B cell (primary cell): ENCODE measurements around the gene CDRT4. TPM values are rescaled to one million over a fixed set of nuclear protein-coding genes. Genes with fewer than 3 reads are reported as not detected.

Experiments used
- ATAC-seq: fragments of 200-7000 bp; cut with Tn5 transposase; one replicate; pipeline ENCODE4 v1.10.0; 2021; ENCODE audit warnings: low read depth, mild to moderate bottlenecking, moderate number of reproducible peaks, moderate library complexity
- CTCF ChIA-PET: fragments of 350-600 bp; sonication (Branson Sonifier 250); formaldehyde crosslinking; loops from one replicate; lab custom pipeline; 2021; ENCODE audit warnings: antibody characterized with exemption, inconsistent platforms; lab: Charles Lee
- POLR2A ChIA-PET: fragments of 350-600 bp; sonication (Branson Sonifier 250); formaldehyde crosslinking; loops from one replicate; lab custom pipeline; 2021; ENCODE audit warnings: antibody characterized with exemption; lab: Charles Lee
- DNase-seq: peaks from one replicate; pipeline ENCODE4 v3.0.0; 2013
- H2AFZ ChIP-seq: 2 replicates; pipeline ENCODE4 v1.6.1; 2012; ENCODE audit warnings: mild to moderate bottlenecking, low read depth, low read length; ENCODE audit not compliant: insufficient read depth, poor library complexity, severe bottlenecking
- H3K27ac ChIP-seq, 2 donors: 1 replicate in 1 of 2; 2 replicates in 1 of 2; pipeline ENCODE4 v1.5.1; 2012 to 2013; ENCODE audit warnings: low read length in 2 of 2, mild to moderate bottlenecking in 2 of 2, moderate library complexity in 1 of 2
- H3K27me3 ChIP-seq, 4 experiments: fragments of 200-600 bp in 1 of 4; sonication (generic) in 1 of 4; replicated peaks in 1 of 4; 1 replicate in 2 of 4; 2 replicates in 2 of 4; pipeline versions ENCODE4 v1.6.1 to v1.7.0; 2013 to 2016; ENCODE audit warnings: low read length in 3 of 4, mild to moderate bottlenecking in 2 of 4, mixed read lengths in 1 of 4, moderate library complexity in 1 of 4; ENCODE audit not compliant: insufficient read depth in 4 of 4, control insufficient read depth in 3 of 4; ENCODE audit errors: control extremely low read depth in 1 of 4
- H3K36me3 ChIP-seq, 2 experiments: replicated peaks in 1 of 2; 1 replicate in 1 of 2; 2 replicates in 1 of 2; pipeline versions ENCODE4 v1.6.1 to v1.7.1; 2013; ENCODE audit warnings: low read length in 1 of 2; ENCODE audit not compliant: insufficient read depth in 2 of 2, control insufficient read depth in 1 of 2; ENCODE audit errors: control extremely low read depth in 1 of 2, extremely low read depth in 1 of 2
- H3K4me1 ChIP-seq, 2 donors: fragments of 200-600 bp in 1 of 2; sonication (generic) in 1 of 2; 1 replicate in 1 of 2; 2 replicates in 1 of 2; pipeline versions ENCODE4 v1.5.1 to v1.6.1; 2013 to 2017; ENCODE audit warnings: low read length in 2 of 2; ENCODE audit not compliant: control insufficient read depth in 2 of 2, insufficient read depth in 2 of 2
- H3K4me2 ChIP-seq: replicated peaks from 2 replicates; pipeline ENCODE3; 2012; ENCODE audit warnings: mild to moderate bottlenecking, low read depth, low read length; ENCODE audit not compliant: poor library complexity, severe bottlenecking
- H3K4me3 ChIP-seq, 5 experiments: fragments of 200-600 bp in 1 of 5; sonication (generic) in 1 of 5; 1 replicate in 3 of 5; 2 replicates in 2 of 5; pipeline versions ENCODE4 v1.5.1 to v1.7.0; 2011 to 2016; ENCODE audit warnings: low read length in 4 of 5, mild to moderate bottlenecking in 4 of 5, low read depth in 2 of 5, control low read depth in 1 of 5, moderate library complexity in 1 of 5; ENCODE audit not compliant: insufficient read depth in 1 of 5; ENCODE audit errors: control extremely low read depth in 1 of 5, extremely low read depth in 1 of 5
- H3K79me2 ChIP-seq: fragments of 200-600 bp; sonication (generic); one replicate; pipeline ENCODE4 v1.6.0; 2016; ENCODE audit warnings: low read length; ENCODE audit not compliant: control insufficient read depth, insufficient read depth
- H3K9ac ChIP-seq: fragments of 200-600 bp; sonication (generic); 2 replicates; pipeline ENCODE4 v1.6.1; 2017; ENCODE audit warnings: mild to moderate bottlenecking, low read length, moderate library complexity
- H3K9me3 ChIP-seq, 3 donors: one replicate each; pipeline versions ENCODE4 v1.6.1 to v1.7.1; 2013; ENCODE audit warnings: low read length in 2 of 3; ENCODE audit not compliant: control insufficient read depth in 2 of 3, insufficient read depth in 1 of 3; ENCODE audit errors: control extremely low read depth in 1 of 3
- H4K20me1 ChIP-seq: 2 replicates; pipeline ENCODE4 v1.6.0; 2012; ENCODE audit warnings: mild to moderate bottlenecking, low read length; ENCODE audit not compliant: insufficient read depth, control insufficient read depth, poor library complexity, severe bottlenecking
- H3K27ac Mint-ChIP-seq: one replicate; pipeline ENCODE4 v1.8.0; 2021; ENCODE audit warnings: mixed read lengths
- H3K27me3 Mint-ChIP-seq: one replicate; pipeline ENCODE4 v1.8.0; 2021; ENCODE audit warnings: mixed read lengths
- H3K4me1 Mint-ChIP-seq: one replicate; pipeline ENCODE4 v1.8.0; 2021; ENCODE audit warnings: mixed read lengths
- H3K4me3 Mint-ChIP-seq: one replicate; pipeline ENCODE4 v1.8.0; 2021; ENCODE audit warnings: mixed read lengths
- H3K9me3 Mint-ChIP-seq: one replicate; pipeline ENCODE4 v1.8.0; 2022; ENCODE audit warnings: mixed read lengths; ENCODE audit not compliant: insufficient read depth
- EZH2 ChIP-seq: IDR thresholded peaks from 2 replicates; pipeline ENCODE4 v1.6.1; 2012; ENCODE audit warnings: borderline replicate concordance, low read depth, mild to moderate bottlenecking, moderate library complexity, low read length; ENCODE audit not compliant: insufficient read depth, poor library complexity, severe bottlenecking
- WGBS: methylation state at CpG from one replicate; pipeline ENCODE4 v1.1.5; 2013; ENCODE audit warnings: missing lambda C conversion rate; ENCODE audit not compliant: insufficient coverage; 5-methylcytosine and 5-hydroxymethylcytosine counted together
- intact Hi-C: fragments of 100-400 bp; cut with micrococcal nuclease; formaldehyde crosslinking; loops from one replicate; pipeline ENCODE4 v1.10.0; 2022
- polyA plus RNA-seq: library from polyadenylated mRNA; depleted of rRNA; stranded (reverse); fragments of >200 nt; gene quantifications from 2 replicates; pipeline ENCODE4 v1.2.3, GENCODE V29; 2012
- total RNA-seq, 2 donors: library from RNA; stranded (reverse); fragments of 120-200 nt in 1 of 2; gene quantifications; 1 replicate in 1 of 2; 2 replicates in 1 of 2; pipeline versions ENCODE4 v1.2.3 to v1.2.4, GENCODE V29; 2013 to 2022
- TF ChIP-seq, protein P1 (sequence below): fragments of 200-600 bp; IDR thresholded peaks from one replicate; pipeline ENCODE4 v1.8.0; 2022; ENCODE audit warnings: antibody characterized with exemption, mild to moderate bottlenecking

CDRT4 gene
- total and polyA plus RNA-seq, 2 donors (not counting 1 experiment from before 2014, with no cell fraction given) = 11.6 to 23.0 TPM

DNA sequence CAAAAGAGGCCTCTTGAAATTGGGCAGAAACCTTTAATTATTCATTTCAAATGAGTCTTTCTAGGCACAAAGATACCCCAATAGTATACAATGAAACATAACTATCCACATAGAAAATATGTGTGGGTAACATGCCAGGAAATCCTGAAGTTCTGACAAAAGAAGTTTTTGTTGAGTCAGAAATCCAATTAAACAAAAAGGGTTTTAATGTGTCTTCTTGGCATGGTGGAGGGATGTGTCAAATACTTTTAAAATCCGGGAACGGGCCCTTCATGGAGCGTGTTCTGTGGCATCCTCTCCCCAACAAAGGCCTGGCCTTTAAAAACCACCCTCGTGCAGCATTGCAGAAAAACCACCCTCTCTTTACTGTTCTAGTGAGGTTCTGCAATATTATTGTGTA is 14.2 kb downstream of the CDRT4 start:
- no peak overlapping the region for H3K4me2 ChIP-seq
- no peak for ATAC-seq
- ChIA-PET CTCF (no interaction called here), POLR2A (no interaction called here)
- H3K4me3 Mint-ChIP-seq = no peak overlapping the region
- WGBS = no CpG with 5 or more reads among the region's 4 CpGs
- DNase-seq = no peak
- H3K4me1 ChIP-seq = no peaks in the 10 kb centered on the region
- no peak overlapping the region for H3K27ac ChIP-seq
- no peak overlapping the region for H2AFZ ChIP-seq
- TF ChIP-seq EZH2 = no peak
- intact Hi-C loops = no loop called here
- H4K20me1 ChIP-seq = no peaks in the 10 kb centered on the region
- peaks cover 2% of the 10 kb centered on the region for H3K9me3 Mint-ChIP-seq
- no peaks in the 10 kb centered on the region for H3K4me1 Mint-ChIP-seq
- peaks cover 0 to 3% (median 3%) of the 10 kb centered on the region in 3 donors for H3K9me3 ChIP-seq
- H3K4me3 ChIP-seq = no peak overlapping the region
- H3K27me3 ChIP-seq = no peaks in the 10 kb centered on the region
- no peaks in the 10 kb centered on the region for H3K79me2 ChIP-seq
- H3K27me3 Mint-ChIP-seq = no peaks in the 10 kb centered on the region
- H3K9ac ChIP-seq = no peak overlapping the region
- H3K36me3 ChIP-seq = no peaks in the 10 kb centered on the region
- H3K27ac Mint-ChIP-seq = no peak overlapping the region

DNA sequence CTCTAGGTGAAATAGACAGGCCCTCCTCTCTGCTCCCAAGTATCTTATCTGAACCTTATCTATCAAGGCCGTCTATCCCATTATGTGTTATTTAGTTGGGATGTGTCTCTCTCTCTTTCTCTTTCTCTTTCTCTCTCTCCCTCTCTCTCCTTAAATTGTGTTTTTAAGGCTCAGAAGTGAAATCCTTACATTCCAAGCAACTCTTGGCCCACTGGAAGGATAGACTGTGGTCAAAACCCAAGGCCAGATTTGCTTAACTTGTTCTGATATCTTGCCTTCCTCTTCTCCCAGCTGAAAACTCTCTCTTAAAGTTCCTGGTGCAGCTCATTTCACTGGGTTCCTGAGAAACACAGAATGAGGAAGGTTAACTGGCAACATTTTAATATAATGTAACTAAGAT is 14.7 kb downstream of the CDRT4 start:
- Mint-ChIP-seq H3K4me3 (no peak overlapping the region), H3K27me3 (no peaks in the 10 kb centered on the region), H3K9me3 (peaks cover 2% of the 10 kb centered on the region), H3K27ac (no peak overlapping the region), H3K4me1 (no peaks in the 10 kb centered on the region)
- CTCF ChIA-PET = no interaction called here
- intact Hi-C loops = no loop called here
- WGBS = no CpG with 5 or more reads among the region's 1 CpG
- H3K9me3 ChIP-seq = peaks cover 0 to 3% (median 3%) of the 10 kb centered on the region in 3 donors
- DNase-seq (no peak), ATAC-seq (no peak)
- no peak overlapping the region for H3K9ac ChIP-seq
- no peaks in the 10 kb centered on the region for H4K20me1 ChIP-seq
- H3K4me2 ChIP-seq = no peak overlapping the region
- H3K4me3 ChIP-seq = no peak overlapping the region
- H3K79me2 ChIP-seq = no peaks in the 10 kb centered on the region
- H2AFZ ChIP-seq = no peak overlapping the region
- TF ChIP-seq, protein P1, sequence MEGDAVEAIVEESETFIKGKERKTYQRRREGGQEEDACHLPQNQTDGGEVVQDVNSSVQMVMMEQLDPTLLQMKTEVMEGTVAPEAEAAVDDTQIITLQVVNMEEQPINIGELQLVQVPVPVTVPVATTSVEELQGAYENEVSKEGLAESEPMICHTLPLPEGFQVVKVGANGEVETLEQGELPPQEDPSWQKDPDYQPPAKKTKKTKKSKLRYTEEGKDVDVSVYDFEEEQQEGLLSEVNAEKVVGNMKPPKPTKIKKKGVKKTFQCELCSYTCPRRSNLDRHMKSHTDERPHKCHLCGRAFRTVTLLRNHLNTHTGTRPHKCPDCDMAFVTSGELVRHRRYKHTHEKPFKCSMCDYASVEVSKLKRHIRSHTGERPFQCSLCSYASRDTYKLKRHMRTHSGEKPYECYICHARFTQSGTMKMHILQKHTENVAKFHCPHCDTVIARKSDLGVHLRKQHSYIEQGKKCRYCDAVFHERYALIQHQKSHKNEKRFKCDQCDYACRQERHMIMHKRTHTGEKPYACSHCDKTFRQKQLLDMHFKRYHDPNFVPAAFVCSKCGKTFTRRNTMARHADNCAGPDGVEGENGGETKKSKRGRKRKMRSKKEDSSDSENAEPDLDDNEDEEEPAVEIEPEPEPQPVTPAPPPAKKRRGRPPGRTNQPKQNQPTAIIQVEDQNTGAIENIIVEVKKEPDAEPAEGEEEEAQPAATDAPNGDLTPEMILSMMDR = no peak
- no peak for TF ChIP-seq EZH2
- POLR2A ChIA-PET = no interaction called here
- H3K36me3 ChIP-seq = no peaks in the 10 kb centered on the region
- no peak overlapping the region for H3K27ac ChIP-seq
- H3K4me1 ChIP-seq = no peaks in the 10 kb centered on the region
- H3K27me3 ChIP-seq = no peaks in the 10 kb centered on the region
